Type B pancreatic cell (in vitro differentiated cells): Measurements from ENCODE around the gene DDI2. TPM values are rescaled to one million over a fixed set of nuclear protein-coding genes. Genes with fewer than 3 reads are reported as not detected.

ENCODE experiments used
- DNase-seq: peaks from one replicate; pipeline ENCODE4 v3.0.0; 2021; ENCODE audit warnings: mixed read lengths; ENCODE audit not compliant: unreplicated experiment; ENCODE audit errors: extremely low spot score
- H3K27ac Mint-ChIP-seq: 2 replicates; pipeline ENCODE4 v1.8.0; 2021; ENCODE audit warnings: mild to moderate bottlenecking, mixed read lengths
- H3K27me3 Mint-ChIP-seq: 2 replicates; pipeline ENCODE4 v1.8.0; 2021; ENCODE audit warnings: mixed read lengths
- H3K36me3 Mint-ChIP-seq: 2 replicates; pipeline ENCODE4 v1.8.0; 2021; ENCODE audit warnings: mixed read lengths
- H3K4me1 Mint-ChIP-seq: one replicate; pipeline ENCODE4 v1.8.0; 2021; ENCODE audit warnings: mixed read lengths; ENCODE audit not compliant: unreplicated experiment
- H3K4me3 Mint-ChIP-seq: 2 replicates; pipeline ENCODE4 v1.8.0; 2021; ENCODE audit warnings: mild to moderate bottlenecking, mixed read lengths
- H3K9me3 Mint-ChIP-seq: 2 replicates; pipeline ENCODE4 v1.8.0; 2021; ENCODE audit warnings: mixed read lengths
- CTCF ChIP-seq: fragments of 200-600 bp; sonication (generic); conservative IDR thresholded peaks from 2 replicates; pipeline ENCODE4 v1.5.0; 2021; ENCODE audit warnings: antibody characterized with exemption, mild to moderate bottlenecking
- total RNA-seq: library from RNA; stranded (reverse); gene quantifications from 2 replicates; pipeline ENCODE4 v1.2.1, GENCODE V29; 2021; ENCODE audit warnings: low replicate concordance

Gene DDI2
- total RNA-seq, 1 donor from 2014 or later: 38.7 TPM

GRCh38 chr1:15667362-15667761 is 50.1 kb downstream of the DDI2 start:
- Mint-ChIP-seq H3K27me3 (no peaks in the 10 kb centered on the region), H3K4me1 (no peaks in the 10 kb centered on the region), H3K9me3 (no peaks in the 10 kb centered on the region), H3K27ac (no peak overlapping the region), H3K4me3 (no peak overlapping the region), H3K36me3 (peaks cover 16% of the 10 kb centered on the region)
- DNase-seq: no peak
- TF ChIP-seq CTCF: no peak

GRCh38 chr1:15668089-15668754 is 51.0 kb downstream of the DDI2 start:
- Mint-ChIP-seq H3K36me3 (peaks cover 14% of the 10 kb centered on the region), H3K9me3 (no peaks in the 10 kb centered on the region), H3K27me3 (no peaks in the 10 kb centered on the region), H3K4me1 (no peaks in the 10 kb centered on the region), H3K27ac (no peak overlapping the region), H3K4me3 (no peak overlapping the region)
- no peak for TF ChIP-seq CTCF
- no peak for DNase-seq

GRCh38 chr1:15669074-15669473 is 51.8 kb downstream of the DDI2 start:
- Mint-ChIP-seq H3K4me3 (no peak overlapping the region), H3K9me3 (no peaks in the 10 kb centered on the region), H3K27me3 (no peaks in the 10 kb centered on the region), H3K36me3 (peaks cover 12% of the 10 kb centered on the region), H3K27ac (no peak overlapping the region), H3K4me1 (no peaks in the 10 kb centered on the region)
- no peak for DNase-seq
- no peak for TF ChIP-seq CTCF

- Mint-ChIP-seq H3K27me3 (no peaks in the 10 kb centered on the region), H3K4me1 (no peaks in the 10 kb centered on the region), H3K4me3 (no peak overlapping the region), H3K36me3 (peaks cover 12% of the 10 kb centered on the region), H3K27ac (no peak overlapping the region), H3K9me3 (no peaks in the 10 kb centered on the region)
- no peak for TF ChIP-seq CTCF
- DNase-seq: no peak
Observed at GRCh38 chr1:15669864-15670263, 52.6 kb downstream of the DDI2 start.

GRCh38 chr1:15671430-15671829 is 54.2 kb downstream of the DDI2 start:
- DNase-seq: no peak
- Mint-ChIP-seq H3K9me3 (no peaks in the 10 kb centered on the region), H3K27me3 (no peaks in the 10 kb centered on the region), H3K36me3 (peaks cover 12% of the 10 kb centered on the region), H3K4me3 (no peak overlapping the region), H3K27ac (no peak overlapping the region), H3K4me1 (no peaks in the 10 kb centered on the region)
- no peak for TF ChIP-seq CTCF
